ENCODE measurements around the gene FYN.

Gene FYN

DNA sequence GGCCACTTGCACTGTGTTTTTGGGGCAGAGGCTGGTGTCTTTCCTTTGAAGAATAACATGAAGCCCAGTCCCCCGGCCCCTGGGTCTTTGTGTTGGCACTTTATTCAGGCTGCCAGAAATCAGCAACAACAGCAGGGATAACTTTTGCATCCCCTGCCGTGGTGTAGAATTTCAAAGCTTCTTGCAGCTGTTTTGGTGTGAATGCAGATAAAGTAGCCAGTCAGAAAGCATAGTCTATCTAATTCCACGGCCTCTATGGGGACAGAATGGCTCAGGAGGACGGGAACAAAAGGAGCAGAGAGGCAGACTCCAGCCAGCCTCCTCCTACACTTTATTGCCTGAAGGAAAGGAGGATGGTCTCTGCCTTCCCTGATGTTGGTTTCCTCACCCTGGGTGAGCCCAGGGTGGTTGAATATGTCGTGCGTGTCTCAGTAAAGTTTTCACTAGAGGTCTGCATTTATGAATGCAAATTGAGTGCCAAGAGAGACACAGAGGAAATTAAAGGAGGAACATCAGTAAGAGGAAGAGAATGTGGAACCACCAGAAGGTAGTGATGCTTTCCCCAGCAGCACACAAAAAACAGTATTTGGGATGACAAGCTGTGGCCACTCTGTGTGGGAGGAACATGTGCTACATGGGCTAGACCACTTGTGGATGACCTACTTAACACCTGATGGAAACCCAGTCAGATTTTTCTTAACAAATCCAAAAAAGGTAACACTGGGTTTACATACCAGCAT lies 141.6 kb downstream of the FYN start:
- Histone ChIP-seq H3K9me3 (ENCODE audit: control insufficient read depth, insufficient read depth, low read length) (no peaks in the 10 kb centered on the region), H3F3A (ENCODE audit: control insufficient read depth, insufficient read depth) (no peaks in the 10 kb centered on the region), H3K4me3 (ENCODE audit: low read length) (no peak overlapping the region), H3K27ac (ENCODE audit: low read depth, low read length) (no peak overlapping the region), H3K27me3 (ENCODE audit: control insufficient read depth, low read length) (no peaks in the 10 kb centered on the region), H3K9me2 (replicated peaks; ENCODE audit: control insufficient read depth, low read length) (no peaks in the 10 kb centered on the region), H3K4me2 (ENCODE audit: low read length) (no peak overlapping the region), H3K79me2 (ENCODE audit: control insufficient read depth, low read length) (no peaks in the 10 kb centered on the region), H4K20me1 (ENCODE audit: control insufficient read depth, insufficient read depth, low read depth, low read length) (no peaks in the 10 kb centered on the region), H3K36me3 (ENCODE audit: control insufficient read depth, low read length) (no peaks in the 10 kb centered on the region), H3K4me1 (ENCODE audit: control insufficient read depth, low read length) (peaks cover 5% of the 10 kb centered on the region; the same call in 1 of the 2 replicates)
- TF ChIP-seq, protein P1, sequence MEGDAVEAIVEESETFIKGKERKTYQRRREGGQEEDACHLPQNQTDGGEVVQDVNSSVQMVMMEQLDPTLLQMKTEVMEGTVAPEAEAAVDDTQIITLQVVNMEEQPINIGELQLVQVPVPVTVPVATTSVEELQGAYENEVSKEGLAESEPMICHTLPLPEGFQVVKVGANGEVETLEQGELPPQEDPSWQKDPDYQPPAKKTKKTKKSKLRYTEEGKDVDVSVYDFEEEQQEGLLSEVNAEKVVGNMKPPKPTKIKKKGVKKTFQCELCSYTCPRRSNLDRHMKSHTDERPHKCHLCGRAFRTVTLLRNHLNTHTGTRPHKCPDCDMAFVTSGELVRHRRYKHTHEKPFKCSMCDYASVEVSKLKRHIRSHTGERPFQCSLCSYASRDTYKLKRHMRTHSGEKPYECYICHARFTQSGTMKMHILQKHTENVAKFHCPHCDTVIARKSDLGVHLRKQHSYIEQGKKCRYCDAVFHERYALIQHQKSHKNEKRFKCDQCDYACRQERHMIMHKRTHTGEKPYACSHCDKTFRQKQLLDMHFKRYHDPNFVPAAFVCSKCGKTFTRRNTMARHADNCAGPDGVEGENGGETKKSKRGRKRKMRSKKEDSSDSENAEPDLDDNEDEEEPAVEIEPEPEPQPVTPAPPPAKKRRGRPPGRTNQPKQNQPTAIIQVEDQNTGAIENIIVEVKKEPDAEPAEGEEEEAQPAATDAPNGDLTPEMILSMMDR (IDR thresholded peaks at IDR 0.05; ENCODE audit: low read depth, low read length, poor library complexity, severe bottlenecking): no peak
- TF ChIP-seq EZH2phosphoT487 (IDR thresholded peaks at IDR 0.05; ENCODE audit: borderline replicate concordance, low read length): no peak

DNA sequence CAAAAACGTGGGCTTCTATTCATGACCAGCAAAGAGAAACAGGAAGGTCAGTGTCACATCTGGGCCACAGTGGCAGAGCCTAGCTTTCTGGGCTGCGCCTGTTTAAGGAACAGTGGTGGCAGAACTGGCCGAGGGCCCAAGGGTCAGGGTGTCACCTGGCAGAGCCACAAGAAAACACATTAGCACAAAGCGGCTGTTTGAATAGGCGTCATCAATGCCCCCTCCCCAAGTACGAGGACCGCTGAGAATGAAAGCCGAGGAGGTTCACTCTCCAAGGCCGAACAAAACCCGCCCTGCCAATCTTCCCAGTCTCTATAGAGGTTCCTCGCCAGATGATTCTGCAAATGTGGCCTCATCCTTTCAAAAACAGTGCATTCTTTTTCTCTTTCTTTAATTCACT lies 142.4 kb downstream of the FYN start:
- Histone ChIP-seq H4K20me1 (ENCODE audit: control insufficient read depth, insufficient read depth, low read depth, low read length) (no peaks in the 10 kb centered on the region), H3K9me2 (replicated peaks; ENCODE audit: control insufficient read depth, low read length) (no peaks in the 10 kb centered on the region), H3K36me3 (ENCODE audit: control insufficient read depth, low read length) (no peaks in the 10 kb centered on the region), H3K4me3 (ENCODE audit: low read length) (no peak overlapping the region), H3K9me3 (ENCODE audit: control insufficient read depth, insufficient read depth, low read length) (no peaks in the 10 kb centered on the region), H3K27ac (ENCODE audit: low read depth, low read length) (no peak overlapping the region), H3K4me1 (ENCODE audit: control insufficient read depth, low read length) (peaks cover 5% of the 10 kb centered on the region; the same call in 1 of the 2 replicates), H3K4me2 (ENCODE audit: low read length) (no peak overlapping the region), H3F3A (ENCODE audit: control insufficient read depth, insufficient read depth) (no peaks in the 10 kb centered on the region), H3K27me3 (ENCODE audit: control insufficient read depth, low read length) (no peaks in the 10 kb centered on the region), H3K79me2 (ENCODE audit: control insufficient read depth, low read length) (no peaks in the 10 kb centered on the region)
- no peak for TF ChIP-seq EZH2phosphoT487 (IDR thresholded peaks at IDR 0.05; ENCODE audit: borderline replicate concordance, low read length)
- TF ChIP-seq, protein P1 (IDR thresholded peaks at IDR 0.05; ENCODE audit: low read depth, low read length, poor library complexity, severe bottlenecking): no peak

DNA sequence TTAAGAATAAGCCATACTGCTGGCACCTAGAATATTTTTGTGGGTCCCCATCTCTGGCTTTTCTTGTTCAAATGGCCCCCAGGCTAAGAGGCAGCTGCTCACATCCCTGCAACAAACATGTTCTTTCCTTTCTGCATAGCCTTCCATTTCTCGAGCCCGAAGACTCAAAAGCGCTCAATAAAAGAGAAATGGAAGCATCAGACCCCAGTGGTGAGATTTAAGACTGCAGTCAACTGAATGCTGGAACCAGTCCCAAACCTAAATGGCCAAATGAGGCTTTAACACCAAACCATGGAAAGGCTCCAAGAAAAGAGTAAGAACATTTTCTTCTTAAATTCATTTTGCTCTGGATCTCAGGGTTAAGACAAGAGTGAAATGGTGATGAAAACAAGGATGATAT lies 145.4 kb downstream of the FYN start:
- no peak overlapping the region for H3K27ac ChIP-seq (ENCODE audit: low read depth, low read length)
- H3K4me1 ChIP-seq (ENCODE audit: control insufficient read depth, low read length): peaks cover 24% of the 10 kb centered on the region
- H4K20me1 ChIP-seq (ENCODE audit: control insufficient read depth, insufficient read depth, low read depth, low read length): peaks cover 5% of the 10 kb centered on the region; the same call in 1 of the 2 replicates
- H3K4me2 ChIP-seq (ENCODE audit: low read length): no peak overlapping the region
- H3K4me3 ChIP-seq (ENCODE audit: low read length): no peak overlapping the region
- no peaks in the 10 kb centered on the region for H3K79me2 ChIP-seq (ENCODE audit: control insufficient read depth, low read length)
- H3K9me2 ChIP-seq (replicated peaks; ENCODE audit: control insufficient read depth, low read length): no peaks in the 10 kb centered on the region
- no peak for TF ChIP-seq EZH2phosphoT487 (IDR thresholded peaks at IDR 0.05; ENCODE audit: borderline replicate concordance, low read length)
- TF ChIP-seq, protein P1 (IDR thresholded peaks at IDR 0.05; ENCODE audit: low read depth, low read length, poor library complexity, severe bottlenecking): peak; percentile 36
- H3K27me3 ChIP-seq (ENCODE audit: control insufficient read depth, low read length): no peaks in the 10 kb centered on the region
- no peaks in the 10 kb centered on the region for H3K9me3 ChIP-seq (ENCODE audit: control insufficient read depth, insufficient read depth, low read length)
- no peaks in the 10 kb centered on the region for H3F3A ChIP-seq (ENCODE audit: control insufficient read depth, insufficient read depth)
- no peaks in the 10 kb centered on the region for H3K36me3 ChIP-seq (ENCODE audit: control insufficient read depth, low read length)

Data from DOHH2 (cell line).